GM23338 (cell line): Measurements from ENCODE around the gene SLC17A6. TPM values are rescaled to one million over a fixed set of nuclear protein-coding genes. Genes with fewer than 3 reads are reported as not detected.

Experiments
- ETS1 ChIP-seq: IDR thresholded peaks from 2 replicates; pipeline ENCODE4 v1.6.1; 2016; ENCODE audit warnings: antibody characterized with exemption
- EZH2phosphoT487 ChIP-seq: fragments of 200-600 bp; sonication (generic); IDR thresholded peaks from one replicate; pipeline ENCODE4 v1.8.1; 2018; ENCODE audit warnings: antibody characterized with exemption; ENCODE audit not compliant: unreplicated experiment
- NANOG ChIP-seq: IDR thresholded peaks from 2 replicates; pipeline ENCODE4 v1.6.1; 2016; ENCODE audit warnings: antibody characterized with exemption, borderline replicate concordance
- REST ChIP-seq: IDR thresholded peaks from one replicate; pipeline ENCODE4 v1.6.1; 2018; ENCODE audit warnings: antibody characterized with exemption; ENCODE audit not compliant: unreplicated experiment
- ZNF462 ChIP-seq: fragments of 250-450 bp; sonication (Bioruptor Pico); IDR thresholded peaks from 2 replicates; pipeline ENCODE4 v1.5.0; 2020; ENCODE audit warnings: mild to moderate bottlenecking, moderate library complexity
- polyA plus RNA-seq: library from polyadenylated mRNA; unstranded; fragments of >200 nt; fragmentation: Nextera tagmentation; extraction: Ambion mirVana; gene quantifications from 2 replicates; pipeline ENCODE4 v1.2.1, GENCODE V29; 2016
- total RNA-seq: library from RNA; depleted of rRNA; stranded (reverse); fragments of >200 nt; shearing (Covaris generic); gene quantifications from 2 replicates; pipeline ENCODE4 v1.2.3, GENCODE V29; 2014

Gene SLC17A6
- total and polyA plus RNA-seq, 2 experiments from 2014 or later: 0.31 TPM

DNA sequence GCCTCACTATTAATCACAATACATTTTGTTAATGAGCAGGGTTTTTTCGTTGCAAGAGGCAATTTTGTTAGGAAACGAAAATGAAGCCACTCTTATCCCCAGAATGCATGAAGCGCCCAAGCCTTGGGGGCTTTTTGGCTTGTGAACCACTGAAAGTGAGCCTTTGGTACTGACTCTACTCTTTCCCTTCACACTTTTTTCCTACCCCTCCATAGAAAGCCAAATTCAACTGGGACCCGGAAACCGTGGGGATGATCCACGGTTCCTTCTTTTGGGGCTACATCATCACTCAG lies 4.8 kb downstream of the SLC17A6 start (continued):
- TF ChIP-seq ZNF462 (CRISPR knock-in tag) (no peak), REST (no peak), ETS1 (no peak), EZH2phosphoT487 (no peak), NANOG (no peak)
